22Rv1 (cell line): ENCODE data around the gene PHF5A.
"Not testable (repeated sequence)": the region's sequence is repeated elsewhere in the genome, so short reads cannot be mapped to it uniquely, and the experiment has no call there.

Experiments used
- CTCF ChIP-seq: fragments of 450-650 bp; IDR thresholded peaks from 2 replicates; pipeline ENCODE4 v1.5.1; 2017; ENCODE audit warnings: mild to moderate bottlenecking
- ZFX ChIP-seq: fragments of 450-650 bp; IDR thresholded peaks from 2 replicates; pipeline ENCODE4 v1.6.1; 2017; ENCODE audit warnings: antibody characterized with exemption, borderline replicate concordance

GRCh38 chr22:41433480-41433879 is 35.0 kb downstream of the PHF5A start:
- not testable (repeated sequence) for TF ChIP-seq CTCF, ZFX
